Heart left ventricle (tissue), 16 donors: Measurements from ENCODE around the gene NIPAL4. TPM values are rescaled to one million over a fixed set of nuclear protein-coding genes. Genes with fewer than 3 reads are reported as not detected.
A peak's percentile ranks its signal among the peaks of the same experiment; 100 is the strongest.

Source experiments
- ATAC-seq, 4 donors: fragments of 200-7000 bp; cut with Tn5 transposase; one replicate each; pipeline ENCODE4 v1.9.1; 2020 to 2022; ENCODE audit warnings: moderate library complexity in 4 of 4, mild to moderate bottlenecking in 3 of 4, moderate number of reproducible peaks in 1 of 4
- DNase-seq, 5 donors: peaks; one replicate each; pipeline ENCODE4 v3.0.0-alpha.2; 2020
- H3K27ac ChIP-seq, 12 donors: fragments of 200-600 bp; sonication (generic) in 4 of 12; one replicate each; pipeline versions ENCODE4 v1.5.0 to v1.8.0; 2016 to 2022; ENCODE audit warnings: mild to moderate bottlenecking in 2 of 12
- H3K27me3 ChIP-seq, 9 donors: fragments of 200-600 bp; sonication (generic) in 2 of 9; one replicate each; pipeline versions ENCODE4 v1.5.1 to v1.8.0; 2016 to 2022; ENCODE audit warnings: mild to moderate bottlenecking in 3 of 9
- H3K36me3 ChIP-seq, 9 donors: fragments of 200-600 bp; sonication (generic) in 2 of 9; one replicate each; pipeline versions ENCODE4 v1.5.0 to v1.8.0; 2018 to 2022; ENCODE audit warnings: mild to moderate bottlenecking in 2 of 9
- H3K4me1 ChIP-seq, 12 donors: fragments of 200-600 bp; sonication (generic) in 4 of 12; one replicate each; pipeline versions ENCODE4 v1.5.0 to v1.8.0; 2016 to 2022; ENCODE audit warnings: mild to moderate bottlenecking in 3 of 12
- H3K4me3 ChIP-seq, 12 donors: fragments of 200-600 bp; sonication (generic) in 4 of 12; one replicate each; pipeline versions ENCODE4 v1.5.0 to v1.8.0; 2017 to 2022; ENCODE audit warnings: mild to moderate bottlenecking in 9 of 12, moderate library complexity in 4 of 12
- H3K9me3 ChIP-seq, 12 donors: fragments of 200-600 bp; sonication (generic) in 4 of 12; one replicate each; pipeline versions ENCODE4 v1.5.0 to v1.8.0; 2016 to 2022; ENCODE audit warnings: mild to moderate bottlenecking in 1 of 12
- POLR2A ChIP-seq, 2 donors: fragments of 450-650 bp; IDR thresholded peaks; one replicate each; pipeline ENCODE4 v1.6.1; 2017; ENCODE audit warnings: antibody characterized with exemption in 2 of 2, mild to moderate bottlenecking in 2 of 2, moderate library complexity in 2 of 2
- WGBS, 4 donors: extraction: QIAGEN DNeasy Blood & Tissue Kit in 2 of 4; methylation state at CpG; one replicate each; pipeline versions ENCODE4 v1.1.5 to v1.1.7; 2013 to 2018; 5-methylcytosine and 5-hydroxymethylcytosine counted together
- intact Hi-C, 10 donors: fragments of 100-400 bp; cut with DNase I; formaldehyde crosslinking; loops; one replicate each; pipeline versions ENCODE4 v1.11.1 to v1.14.2; 2022
- polyA plus RNA-seq, 2 donors: library from polyadenylated mRNA; stranded (reverse); fragments of 200-250 nt; gene quantifications; one replicate each; pipeline ENCODE4 v1.2.3, GENCODE V29; 2013
- total RNA-seq, 9 donors: library from RNA; depleted of rRNA in 2 of 9; stranded (reverse); fragments of >200 nt in 2 of 9; fragmentation: NEBNext Ultra II Directional in 3 of 9; extraction: Animal tissue kit (Norgen Biotek cat#: 25700) in 3 of 9; gene quantifications; one replicate each; pipeline versions ENCODE4 v1.1.0 to v1.2.4, GENCODE V29; 2016 to 2023
- TF ChIP-seq, protein P1 (sequence below), 12 donors: fragments of 200-600 bp; sonication (generic) in 4 of 12; IDR thresholded peaks; one replicate each; pipeline versions ENCODE4 v1.5.0 to v1.8.0; 2018 to 2022; ENCODE audit warnings: antibody characterized with exemption in 12 of 12, mild to moderate bottlenecking in 5 of 12
- donor health status: ischemic (EF 13 %, LVEDD 7.1; RV severe dilation, severe dysfunction).
- donor health status: healthy with polysubstance abuse.
- donor health status: DM: no; HTN: yes; CAD: no.
- donor health status: DM: no; HTN: no; CAD: no.
- donor health status: ischemic (EF 25% LVEDD 6.9; RV normal size, moderate dysfunction).
- donor health status: ischemic (EF 25% LVEDD 5.7; RV mildly dilated, moderate dysfunction).
- donor health status: healthy.
- donor health status: DM: yes; HTN: yes; CAD: no.
- donor health status: ischemic (EF 35%, LVEDD 5.7; RV mildly dilated, moderate dysfunction).
- donor health status: nonischemic (EF 11% LVEDD 7.7; RV severe dilation, severe dysfunction).
- donor health status: DM: yes; HTN: yes; CAD: no.
- donor health status: PGD.
- donor health status: ischemic (EF 29% LVEDD 5.4; RV normal size, mild dysfunction).
- donor health status: nonischemic (EF 23%, LVEDD 6.1; RV moderate dilation, normal function).

Gene NIPAL4
- total and polyA plus RNA-seq, 11 donors: 0.07 to 0.68 (median 0.22) TPM; not detected in 7

GRCh38 chr5:157486861-157487260, 26.8 kb downstream of the NIPAL4 start:
- peaks cover 0 to 98% (median 81%) of the 10 kb centered on the region in 9 donors for H3K36me3 ChIP-seq
- DNase-seq: no peak
- H3K27ac ChIP-seq: peak overlapping the region in 1 of 12 donors; percentile 22
- no peaks in the 10 kb centered on the region for H3K27me3 ChIP-seq
- H3K4me3 ChIP-seq: no peak overlapping the region
- ATAC-seq: no peak
- peaks cover 0 to 13% (median 2%) of the 10 kb centered on the region in 12 donors for H3K4me1 ChIP-seq
- no peaks in the 10 kb centered on the region for H3K9me3 ChIP-seq
- no peak for TF ChIP-seq POLR2A (IDR thresholded peaks at IDR 0.05)
- TF ChIP-seq, protein P1, sequence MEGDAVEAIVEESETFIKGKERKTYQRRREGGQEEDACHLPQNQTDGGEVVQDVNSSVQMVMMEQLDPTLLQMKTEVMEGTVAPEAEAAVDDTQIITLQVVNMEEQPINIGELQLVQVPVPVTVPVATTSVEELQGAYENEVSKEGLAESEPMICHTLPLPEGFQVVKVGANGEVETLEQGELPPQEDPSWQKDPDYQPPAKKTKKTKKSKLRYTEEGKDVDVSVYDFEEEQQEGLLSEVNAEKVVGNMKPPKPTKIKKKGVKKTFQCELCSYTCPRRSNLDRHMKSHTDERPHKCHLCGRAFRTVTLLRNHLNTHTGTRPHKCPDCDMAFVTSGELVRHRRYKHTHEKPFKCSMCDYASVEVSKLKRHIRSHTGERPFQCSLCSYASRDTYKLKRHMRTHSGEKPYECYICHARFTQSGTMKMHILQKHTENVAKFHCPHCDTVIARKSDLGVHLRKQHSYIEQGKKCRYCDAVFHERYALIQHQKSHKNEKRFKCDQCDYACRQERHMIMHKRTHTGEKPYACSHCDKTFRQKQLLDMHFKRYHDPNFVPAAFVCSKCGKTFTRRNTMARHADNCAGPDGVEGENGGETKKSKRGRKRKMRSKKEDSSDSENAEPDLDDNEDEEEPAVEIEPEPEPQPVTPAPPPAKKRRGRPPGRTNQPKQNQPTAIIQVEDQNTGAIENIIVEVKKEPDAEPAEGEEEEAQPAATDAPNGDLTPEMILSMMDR (IDR thresholded peaks at IDR 0.05): no peak
- WGBS, 4 donors: 61 to 80% (median 77%) methylated on average over 3 of the region's 3 CpGs
- intact Hi-C loops: no loop called here

DNA sequence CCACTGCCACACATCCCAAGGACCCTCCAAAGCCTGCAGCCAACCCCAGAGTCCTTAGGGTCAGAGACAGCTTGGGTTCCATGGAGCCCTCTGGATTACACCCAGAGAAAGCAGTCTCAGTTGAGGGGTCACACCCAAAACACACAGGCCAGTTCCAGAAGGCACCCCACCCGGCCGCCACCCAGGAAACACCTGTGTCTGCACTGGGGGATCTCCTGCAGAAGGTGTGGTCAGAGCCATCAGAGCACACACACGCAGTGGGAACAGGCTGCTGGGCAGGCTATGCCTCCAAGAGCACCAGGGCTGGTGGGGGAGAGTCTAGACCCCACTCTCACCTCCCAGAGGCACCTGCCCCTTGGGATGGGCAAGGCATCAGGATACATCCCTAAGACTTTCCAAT, 27.3 kb downstream of the NIPAL4 start:
- no peak for TF ChIP-seq POLR2A (IDR thresholded peaks at IDR 0.05)
- TF ChIP-seq, protein P1 (IDR thresholded peaks at IDR 0.05): no peak
- ATAC-seq (no peak), DNase-seq (no peak)
- WGBS, 4 donors: 78 to 89% (median 86%) methylated on average over 3 of the region's 3 CpGs
- Histone ChIP-seq H3K4me3 (no peak overlapping the region), H3K9me3 (no peaks in the 10 kb centered on the region), H3K27me3 (no peaks in the 10 kb centered on the region), H3K36me3 (peaks cover 0 to 99% (median 82%) of the 10 kb centered on the region in 9 donors), H3K27ac (peak overlapping the region in 1 of 12 donors; percentile 16), H3K4me1 (peaks cover 0 to 13% (median 2%) of the 10 kb centered on the region in 12 donors)
- intact Hi-C loops: no loop called here

- TF ChIP-seq POLR2A (IDR thresholded peaks at IDR 0.05): no peak
- TF ChIP-seq, protein P1 (IDR thresholded peaks at IDR 0.05): no peak
Observed at GRCh38 chr5:157491471-157491995, 31.5 kb downstream of the NIPAL4 start.

GRCh38 chr5:157492886-157493285, 32.9 kb downstream of the NIPAL4 start:
- WGBS, 4 donors: 91 to 96% (median 94%) methylated on average over 4 to 9 of the region's 9 CpGs
- TF ChIP-seq, protein P1 (IDR thresholded peaks at IDR 0.05): no peak
- TF ChIP-seq POLR2A (IDR thresholded peaks at IDR 0.05): no peak
- ATAC-seq: no peak

More at GRCh38 chr5:157491471-157491995, 31.5 kb downstream of the NIPAL4 start:
- no peak for DNase-seq
- Histone ChIP-seq H3K4me1 (peaks cover 0 to 8% (median 0%) of the 10 kb centered on the region in 12 donors), H3K27ac (no peak overlapping the region), H3K27me3 (no peaks in the 10 kb centered on the region), H3K4me3 (no peak overlapping the region), H3K36me3 (peaks cover 0 to 100% (median 85%) of the 10 kb centered on the region in 9 donors), H3K9me3 (no peaks in the 10 kb centered on the region)
- no peak for ATAC-seq
- 88 to 92% (median 91%) methylated on average over 11 of the region's 11 CpGs for WGBS, 4 donors
- intact Hi-C loops: no loop called here

More at GRCh38 chr5:157492886-157493285, 32.9 kb downstream of the NIPAL4 start:
- Histone ChIP-seq H3K36me3 (peaks cover 0 to 100% (median 72%) of the 10 kb centered on the region in 9 donors), H3K27me3 (no peaks in the 10 kb centered on the region), H3K9me3 (no peaks in the 10 kb centered on the region), H3K4me1 (peaks cover 0 to 3% (median 0%) of the 10 kb centered on the region in 12 donors), H3K4me3 (no peak overlapping the region), H3K27ac (no peak overlapping the region)
- no peak for DNase-seq
- intact Hi-C loops: no loop called here
